Right renal pelvis (tissue), 4 donors: Measurements from ENCODE around the gene POTEE. TPM values are rescaled to one million over a fixed set of nuclear protein-coding genes. Genes with fewer than 3 reads are reported as not detected.
"Not testable (repeated sequence)": the region's sequence is repeated elsewhere in the genome, so short reads cannot be mapped to it uniquely, and the experiment has no call there.

ENCODE experiments used
- DNase-seq, 4 donors: peaks; one replicate each; pipeline ENCODE4 v3.0.0-alpha.2; 2013; ENCODE audit warnings: low read depth in 4 of 4, low spot score in 3 of 4, missing footprints in 1 of 4
- polyA plus RNA-seq, 4 donors: library from polyadenylated mRNA; unstranded; fragments of 120-200 nt; gene quantifications; one replicate each; pipeline ENCODE4 v1.2.1, GENCODE V29; 2013; ENCODE audit not compliant: insufficient read length in 4 of 4

POTEE gene
- under 1 TPM; 0.06 to 0.42 (median 0.20) TPM for polyA plus RNA-seq

GRCh38 chr2:131209030-131209772 is at the start of gene POTEE:
Gene POTEE (plus strand): TSS chr2:131209536. CDS start chr2:131218403, 8,867 bp downstream.
- DNase-seq: not testable (repeated sequence)

GRCh38 chr2:131165562-131165961 is 43.8 kb upstream of the POTEE start:
- not testable (repeated sequence) for DNase-seq

GRCh38 chr2:131168538-131168937 is 40.8 kb upstream of the POTEE start:
- DNase-seq: no peak

- DNase-seq: not testable (repeated sequence)
Measured at GRCh38 chr2:131178050-131178449, 31.3 kb upstream of the POTEE start.

GRCh38 chr2:131178721-131179418 is 30.5 kb upstream of the POTEE start:
- not testable (repeated sequence) for DNase-seq

GRCh38 chr2:131181451-131181850 is 27.9 kb upstream of the POTEE start:
- not testable (repeated sequence) for DNase-seq

- not testable (repeated sequence) for DNase-seq
Measured at GRCh38 chr2:131193421-131193820, 15.9 kb upstream of the POTEE start.

- DNase-seq: not testable (repeated sequence)
Measured at GRCh38 chr2:131196186-131196585, 13.2 kb upstream of the POTEE start.

GRCh38 chr2:131201098-131201497 is 8.2 kb upstream of the POTEE start:
- no peak for DNase-seq

GRCh38 chr2:131207839-131208238 is 1.5 kb upstream of the POTEE start:
- not testable (repeated sequence) for DNase-seq

GRCh38 chr2:131209773-131210104 is 403 bp downstream of the POTEE start:
- not testable (repeated sequence) for DNase-seq

- not testable (repeated sequence) for DNase-seq
Measured at GRCh38 chr2:131210434-131211211, 1.3 kb downstream of the POTEE start.

GRCh38 chr2:131217238-131217986 is 8.1 kb downstream of the POTEE start:
- not testable (repeated sequence) for DNase-seq

- peak; percentile 15 to 38 (median 33) for DNase-seq
Measured at GRCh38 chr2:131235543-131236449, 26.5 kb downstream of the POTEE start.

Other genes starting within 250 kb of the POTEE start
- 100 to 1,000 TPM; 117 to 134 (median 126) TPM for gene FAM168B, start 116.1 kb upstream of the POTEE start, polyA plus RNA-seq
- 10 to 100 TPM; 87.9 to 97.3 (median 88.9) TPM for gene PLEKHB2, start 104.2 kb upstream of the POTEE start, polyA plus RNA-seq
- 1 to 10 TPM in 3 of 4 donors, under 1 TPM in 1; 0.96 to 2.2 (median 1.6) TPM for gene RAB6D, start 154.6 kb downstream of the POTEE start, polyA plus RNA-seq